HG03439 (cell line): ENCODE data around the gene MYOM3.

ENCODE experiments used
- ATAC-seq: cut with Tn5 transposase; IDR thresholded peaks from one replicate; pipeline ENCODE4 v1.9.1; 2021; ENCODE audit warnings: mild to moderate bottlenecking, moderate library complexity; ENCODE audit not compliant: unreplicated experiment

MYOM3 gene

GRCh38 chr1:24111996-24112779, at the start of gene MYOM3:
Gene MYOM3 (minus strand): TSS chr1:24112135. CDS start chr1:24108636, 3,499 bp downstream.
- no peak for ATAC-seq

- no peak for ATAC-seq
Observed at GRCh38 chr1:24161270-24161669, 49.3 kb upstream of the MYOM3 start.

DNA sequence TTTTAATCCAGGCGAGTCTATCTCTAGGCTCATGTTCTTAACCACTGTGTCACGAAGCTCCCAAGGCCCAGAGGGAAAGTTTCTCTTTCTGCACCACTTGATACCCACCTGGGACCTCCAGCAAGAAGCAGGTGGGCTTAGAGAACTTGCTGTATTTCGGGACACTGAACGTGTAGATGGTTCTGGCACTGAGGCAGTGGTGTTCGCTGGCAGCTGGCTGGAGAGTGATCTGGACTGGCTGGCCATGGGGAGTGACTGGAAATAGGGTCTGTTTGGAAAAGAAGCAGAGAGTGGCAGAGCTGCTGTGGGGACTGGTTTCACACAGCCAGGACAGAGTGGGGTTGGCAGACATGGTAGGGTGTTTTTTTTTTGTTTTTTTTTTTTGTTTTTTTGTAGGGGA, 47.4 kb upstream of the MYOM3 start:
- ATAC-seq = no peak

DNA sequence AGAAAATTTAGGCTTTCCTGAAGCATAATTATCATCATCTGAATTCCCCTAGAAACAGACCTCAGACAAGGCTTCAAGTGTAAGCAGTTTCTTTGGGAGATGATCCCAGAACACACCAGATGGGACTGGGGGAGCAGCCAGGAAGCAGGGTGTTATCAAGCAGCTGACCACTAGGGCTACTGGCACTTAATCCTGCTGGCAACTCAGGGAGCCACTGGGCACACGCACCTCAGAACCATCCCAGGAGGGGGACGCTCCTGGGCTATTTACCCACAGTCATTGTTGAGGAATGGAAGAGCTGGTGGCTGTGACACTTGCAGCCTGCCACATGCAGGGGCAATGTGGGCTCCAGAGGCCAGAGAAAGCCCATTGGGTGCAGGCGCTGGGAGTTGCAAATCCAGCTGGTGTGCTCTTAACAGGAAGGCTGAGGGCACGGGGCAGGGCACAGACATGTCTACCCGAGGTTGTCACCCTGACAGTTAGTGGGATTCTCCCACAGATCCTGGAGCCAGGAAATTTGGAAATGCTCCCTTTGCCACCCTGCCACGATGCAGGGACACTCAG, 46.1 kb upstream of the MYOM3 start:
- ATAC-seq = no peak

- no peak for ATAC-seq
Observed at GRCh38 chr1:24156542-24157260, 44.8 kb upstream of the MYOM3 start.

GRCh38 chr1:24155011-24155782, 43.3 kb upstream of the MYOM3 start:
- no peak for ATAC-seq

DNA sequence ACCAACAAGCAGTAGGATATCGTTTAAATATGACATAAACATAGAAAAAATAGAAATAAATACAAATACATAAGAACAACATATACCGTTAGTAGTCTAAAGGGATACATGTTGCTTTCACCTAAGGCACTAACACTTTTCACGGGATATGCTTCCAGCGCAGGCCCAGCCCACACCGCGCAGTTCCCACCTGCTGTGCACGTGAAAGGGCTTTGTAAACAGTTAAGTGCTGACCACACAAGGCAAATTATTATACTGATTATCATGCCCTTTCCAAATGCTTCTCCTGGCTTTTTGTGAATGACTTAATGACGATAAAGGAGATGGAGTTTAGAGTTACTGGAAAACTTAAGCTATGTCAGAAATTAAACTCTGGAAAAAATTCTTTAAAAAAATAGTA, 42.3 kb upstream of the MYOM3 start:
- ATAC-seq = no peak

DNA sequence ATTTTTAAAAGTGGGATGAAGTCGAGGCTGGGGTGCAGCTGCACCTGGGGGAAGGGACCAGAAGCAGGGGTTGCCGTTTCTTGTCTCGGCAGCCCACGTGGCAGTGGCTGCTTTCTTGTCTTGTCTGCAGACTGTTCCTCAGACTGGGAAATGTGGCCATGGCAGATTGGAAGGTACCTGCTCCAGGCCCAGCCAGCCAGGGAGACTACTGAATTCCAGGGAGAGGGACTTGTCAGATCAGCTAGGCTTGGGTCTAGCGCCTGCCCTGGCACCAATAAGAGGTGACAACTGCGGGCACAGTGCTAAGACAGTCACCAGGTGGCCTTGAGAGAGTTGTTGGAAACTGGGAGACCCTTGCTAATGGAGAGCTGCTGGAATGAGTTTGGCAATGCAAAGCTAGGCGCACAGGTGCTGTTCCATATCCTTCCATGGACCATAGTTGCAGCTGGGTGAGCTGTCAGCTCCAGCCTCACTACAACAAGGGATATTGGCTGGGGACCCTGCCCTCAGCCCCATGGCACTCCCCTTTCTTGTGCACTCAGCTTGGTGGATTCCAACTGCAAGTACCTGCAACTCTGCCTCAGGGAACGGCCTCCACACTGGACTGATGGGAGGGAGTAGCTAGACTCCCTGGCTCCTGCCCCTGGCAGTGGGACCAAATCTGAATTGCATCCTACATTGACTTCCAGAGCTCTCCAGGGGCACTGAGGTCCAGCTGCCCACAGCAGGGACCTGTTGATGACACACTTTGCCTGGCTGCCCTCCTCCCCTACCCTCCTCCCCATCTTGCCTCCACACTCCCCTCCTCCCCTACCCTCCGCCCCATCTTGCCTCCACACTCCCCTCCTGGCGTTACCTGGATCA, 40.9 kb upstream of the MYOM3 start:
- ATAC-seq = no peak

DNA sequence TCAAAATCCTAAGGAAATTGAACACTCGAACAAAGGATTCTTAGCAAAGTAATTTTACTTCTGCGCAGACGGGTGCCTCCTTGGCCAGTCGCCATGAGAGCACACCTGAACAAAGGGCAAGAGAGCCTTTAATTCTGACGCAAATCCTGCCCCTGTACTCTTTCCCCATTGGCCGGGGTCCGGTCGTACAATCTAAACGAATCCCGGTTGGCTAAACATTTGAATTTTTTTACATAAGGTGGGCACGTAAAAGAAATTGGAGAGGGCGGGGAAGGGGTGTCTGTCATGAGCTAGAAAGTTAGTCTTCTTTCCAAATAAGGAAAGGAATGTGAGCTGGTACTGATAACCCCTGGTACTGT, 39.2 kb upstream of the MYOM3 start:
- no peak for ATAC-seq

- ATAC-seq = peak; percentile 76
Observed at GRCh38 chr1:24150234-24151174, 38.6 kb upstream of the MYOM3 start.

GRCh38 chr1:24149866-24150233, 37.9 kb upstream of the MYOM3 start:
- ATAC-seq = no peak

GRCh38 chr1:24147816-24148215, 35.9 kb upstream of the MYOM3 start:
- no peak for ATAC-seq

- ATAC-seq = no peak
Observed at GRCh38 chr1:24147194-24147593, 35.3 kb upstream of the MYOM3 start.

GRCh38 chr1:24142546-24143534, 30.9 kb upstream of the MYOM3 start, which contains the start of gene IL22RA1:
Gene IL22RA1 (minus strand): TSS chr1:24143140. CDS start chr1:24143082, 58 bp downstream.
- ATAC-seq = no peak

GRCh38 chr1:24141311-24141997, 29.5 kb upstream of the MYOM3 start:
- ATAC-seq = no peak

GRCh38 chr1:24140741-24141181, 28.8 kb upstream of the MYOM3 start:
- no peak for ATAC-seq

DNA sequence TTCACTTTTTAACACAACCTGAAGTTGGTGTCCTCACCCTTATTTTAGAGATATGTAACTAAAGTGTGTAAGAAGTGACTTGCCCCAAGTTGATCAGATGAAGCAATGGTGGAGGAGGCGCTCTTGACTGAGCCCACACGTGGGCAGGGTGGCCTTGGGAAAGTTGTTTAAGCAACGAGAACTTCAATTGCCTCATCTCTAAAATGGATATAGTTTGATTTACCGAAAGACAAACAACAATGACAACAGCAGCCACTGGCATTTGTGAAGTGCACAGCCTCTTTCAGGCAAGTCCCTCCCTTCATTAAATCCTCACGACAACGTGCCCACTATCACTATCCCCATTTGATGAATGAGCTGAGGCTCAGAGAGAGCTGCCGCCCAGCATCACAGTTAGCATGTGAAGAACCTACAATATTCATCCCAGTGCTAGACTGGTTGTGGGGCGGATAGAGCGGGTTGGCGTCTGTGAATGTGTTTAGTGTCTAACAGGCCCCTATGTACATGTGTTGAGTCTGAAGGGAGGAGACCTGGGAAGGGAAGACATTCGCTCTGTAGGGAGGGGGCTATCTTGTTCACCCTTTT, 28.0 kb upstream of the MYOM3 start:
- no peak for ATAC-seq
